Nephron (organoid): ENCODE measurements around the gene GRM7.

Experiments
- H3K27ac Mint-ChIP-seq, 3 experiments: 2 replicates each; pipeline ENCODE4 v1.8.0; 2020; ENCODE audit warnings: mixed read lengths in 3 of 3, mild to moderate bottlenecking in 2 of 3, moderate library complexity in 1 of 3
- H3K27me3 Mint-ChIP-seq: 2 replicates; pipeline ENCODE4 v1.8.0; 2021; ENCODE audit warnings: low read depth, mild to moderate bottlenecking, moderate library complexity, mixed read lengths
- H3K36me3 Mint-ChIP-seq: 2 replicates; pipeline ENCODE4 v1.8.0; 2020; ENCODE audit warnings: low read depth, mixed read lengths
- H3K4me1 Mint-ChIP-seq: 2 replicates; pipeline ENCODE4 v1.8.0; 2020; ENCODE audit warnings: mixed read lengths
- H3K4me3 Mint-ChIP-seq, 3 experiments: 2 replicates each; pipeline ENCODE4 v1.8.0; 2020; ENCODE audit warnings: mild to moderate bottlenecking in 3 of 3, mixed read lengths in 3 of 3, moderate library complexity in 2 of 3
- H3K9me3 Mint-ChIP-seq: 2 replicates; pipeline ENCODE4 v1.8.0; 2020; ENCODE audit warnings: mixed read lengths
- TF ChIP-seq, protein P1 (sequence below), 3 experiments: fragments of 200-600 bp; sonication (generic); IDR thresholded peaks; one replicate each; pipeline ENCODE4 v1.5.0; 2021; ENCODE audit warnings: antibody characterized with exemption in 3 of 3; ENCODE audit not compliant: unreplicated experiment in 3 of 3

The GRM7 gene

DNA sequence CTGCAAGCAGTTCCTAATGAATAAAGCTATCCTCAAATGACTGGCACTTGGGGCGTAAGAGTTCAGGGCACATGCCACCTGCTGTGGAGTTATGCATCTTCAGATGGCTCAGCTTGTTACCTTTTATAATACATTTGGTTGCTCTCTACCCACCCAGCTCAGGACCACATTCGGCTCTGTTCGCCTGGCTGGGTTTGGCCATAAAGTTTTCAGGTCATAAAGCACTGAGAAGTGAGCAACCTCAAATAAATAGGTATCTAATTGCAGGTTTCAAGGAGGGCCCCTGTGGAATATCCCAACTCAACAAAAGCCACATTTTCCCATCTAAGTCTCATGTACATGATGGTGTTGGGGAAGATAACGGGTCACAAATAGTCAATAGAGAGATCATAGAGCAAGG, 727.3 kb downstream of the GRM7 start:
- peaks cover 5% of the 10 kb centered on the region for H3K9me3 Mint-ChIP-seq
- TF ChIP-seq, protein P1, sequence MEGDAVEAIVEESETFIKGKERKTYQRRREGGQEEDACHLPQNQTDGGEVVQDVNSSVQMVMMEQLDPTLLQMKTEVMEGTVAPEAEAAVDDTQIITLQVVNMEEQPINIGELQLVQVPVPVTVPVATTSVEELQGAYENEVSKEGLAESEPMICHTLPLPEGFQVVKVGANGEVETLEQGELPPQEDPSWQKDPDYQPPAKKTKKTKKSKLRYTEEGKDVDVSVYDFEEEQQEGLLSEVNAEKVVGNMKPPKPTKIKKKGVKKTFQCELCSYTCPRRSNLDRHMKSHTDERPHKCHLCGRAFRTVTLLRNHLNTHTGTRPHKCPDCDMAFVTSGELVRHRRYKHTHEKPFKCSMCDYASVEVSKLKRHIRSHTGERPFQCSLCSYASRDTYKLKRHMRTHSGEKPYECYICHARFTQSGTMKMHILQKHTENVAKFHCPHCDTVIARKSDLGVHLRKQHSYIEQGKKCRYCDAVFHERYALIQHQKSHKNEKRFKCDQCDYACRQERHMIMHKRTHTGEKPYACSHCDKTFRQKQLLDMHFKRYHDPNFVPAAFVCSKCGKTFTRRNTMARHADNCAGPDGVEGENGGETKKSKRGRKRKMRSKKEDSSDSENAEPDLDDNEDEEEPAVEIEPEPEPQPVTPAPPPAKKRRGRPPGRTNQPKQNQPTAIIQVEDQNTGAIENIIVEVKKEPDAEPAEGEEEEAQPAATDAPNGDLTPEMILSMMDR (IDR thresholded peaks at IDR 0.05; ENCODE audit: unreplicated experiment in 3 of 3), result no peak
- H3K36me3 Mint-ChIP-seq, result no peaks in the 10 kb centered on the region
- H3K27ac Mint-ChIP-seq, result no peak overlapping the region
- H3K4me3 Mint-ChIP-seq, result no peak overlapping the region
- peaks cover 5% of the 10 kb centered on the region for H3K4me1 Mint-ChIP-seq
- no peaks in the 10 kb centered on the region for H3K27me3 Mint-ChIP-seq

DNA sequence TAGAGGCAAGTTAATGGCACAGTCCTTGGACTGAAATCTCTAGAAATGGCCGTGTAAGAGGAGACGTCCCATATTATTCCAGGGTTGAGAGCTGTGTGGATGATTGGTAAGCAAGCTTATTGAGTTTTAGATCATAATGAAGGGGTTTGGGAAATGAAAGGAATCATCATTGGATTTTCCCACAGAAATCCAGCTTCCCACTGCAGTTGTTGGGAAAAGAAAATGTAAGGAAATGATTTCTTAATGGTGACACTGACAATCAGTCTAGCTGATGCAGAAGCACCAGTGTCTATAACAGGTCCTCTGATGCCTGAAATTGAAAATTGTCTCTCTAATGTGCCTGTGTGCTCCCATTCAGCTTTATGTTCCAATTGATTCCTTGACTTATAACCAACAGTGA, 728.6 kb downstream of the GRM7 start:
- Mint-ChIP-seq H3K36me3 (no peaks in the 10 kb centered on the region), H3K4me1 (peaks cover 5% of the 10 kb centered on the region), H3K9me3 (no peaks in the 10 kb centered on the region), H3K27me3 (no peaks in the 10 kb centered on the region), H3K4me3 (no peak overlapping the region), H3K27ac (no peak overlapping the region)
- TF ChIP-seq, protein P1 (IDR thresholded peaks at IDR 0.05; ENCODE audit: unreplicated experiment in 3 of 3), result no peak

DNA sequence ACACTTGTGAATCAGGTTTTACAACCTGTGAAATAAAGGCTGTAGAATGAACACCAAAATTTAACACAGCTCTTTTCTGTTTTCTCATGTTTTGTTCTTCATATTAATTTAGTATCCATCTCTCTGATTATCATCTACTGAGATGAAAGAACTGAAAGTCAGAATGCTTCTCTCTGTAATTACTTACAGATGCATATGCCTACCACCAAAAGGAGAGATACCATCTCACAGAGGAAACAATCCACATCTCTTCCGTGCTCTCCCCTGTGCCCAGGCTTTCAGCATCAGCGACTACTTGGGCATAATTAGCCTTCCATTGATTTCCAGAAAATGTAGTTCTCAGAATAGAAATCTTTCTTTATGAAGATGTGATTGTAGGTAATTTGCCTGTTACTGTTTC, 741.4 kb downstream of the GRM7 start:
- no peak overlapping the region for H3K4me3 Mint-ChIP-seq
- H3K36me3 Mint-ChIP-seq, result no peaks in the 10 kb centered on the region
- no peaks in the 10 kb centered on the region for H3K9me3 Mint-ChIP-seq
- H3K27me3 Mint-ChIP-seq, result peaks cover 3% of the 10 kb centered on the region
- H3K27ac Mint-ChIP-seq, result no peak overlapping the region
- H3K4me1 Mint-ChIP-seq, result no peaks in the 10 kb centered on the region
- TF ChIP-seq, protein P1 (IDR thresholded peaks at IDR 0.05; ENCODE audit: unreplicated experiment in 3 of 3), result no peak

DNA sequence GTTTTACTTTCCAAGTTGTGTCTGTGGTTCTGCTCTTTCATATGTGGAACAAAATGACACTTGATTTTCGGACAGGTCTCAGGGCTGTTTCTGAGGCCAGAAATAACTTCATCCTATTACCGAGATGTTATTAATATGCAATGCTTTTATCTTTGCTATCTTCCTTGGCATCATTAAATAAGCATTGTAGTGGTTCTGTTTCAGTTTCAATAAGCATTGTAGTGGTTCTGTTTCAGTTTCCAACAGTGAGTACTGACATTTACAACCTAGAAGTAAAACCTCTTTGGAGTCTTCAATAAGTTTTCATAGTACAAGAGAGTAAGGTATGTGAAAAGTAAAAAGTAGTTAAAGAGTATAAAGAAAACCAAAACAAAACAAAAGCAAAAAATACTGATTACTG, 746.2 kb downstream of the GRM7 start:
- H3K36me3 Mint-ChIP-seq, result no peaks in the 10 kb centered on the region
- no peak overlapping the region for H3K27ac Mint-ChIP-seq
- no peak overlapping the region for H3K4me3 Mint-ChIP-seq
- H3K9me3 Mint-ChIP-seq, result no peaks in the 10 kb centered on the region
- no peaks in the 10 kb centered on the region for H3K27me3 Mint-ChIP-seq
- no peaks in the 10 kb centered on the region for H3K4me1 Mint-ChIP-seq
- TF ChIP-seq, protein P1 (IDR thresholded peaks at IDR 0.05; ENCODE audit: unreplicated experiment in 3 of 3), result no peak

DNA sequence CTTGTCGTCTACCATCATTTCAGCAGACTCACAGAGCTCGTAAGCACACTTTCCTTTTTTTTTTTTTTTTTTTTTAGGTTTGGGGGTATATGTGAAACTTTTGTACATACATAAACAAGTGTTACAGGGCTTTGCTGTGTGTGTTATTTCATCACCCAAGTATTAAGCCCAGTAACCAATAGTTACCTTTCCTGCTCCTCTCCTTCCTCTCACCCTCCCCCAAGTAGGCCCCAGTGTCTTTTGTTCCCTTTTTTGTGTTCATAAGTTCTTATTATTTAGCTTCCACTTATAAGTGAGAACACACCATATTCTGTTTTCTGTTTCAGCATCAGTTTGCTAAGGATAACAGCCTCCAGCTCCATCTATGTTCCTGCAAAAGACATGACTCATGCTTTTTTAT, 746.8 kb downstream of the GRM7 start:
- TF ChIP-seq, protein P1 (IDR thresholded peaks at IDR 0.05; ENCODE audit: unreplicated experiment in 3 of 3), result no peak
- H3K4me1 Mint-ChIP-seq, result no peaks in the 10 kb centered on the region
- H3K27me3 Mint-ChIP-seq, result no peaks in the 10 kb centered on the region
- H3K27ac Mint-ChIP-seq, result no peak overlapping the region
- no peaks in the 10 kb centered on the region for H3K9me3 Mint-ChIP-seq
- no peak overlapping the region for H3K4me3 Mint-ChIP-seq
- H3K36me3 Mint-ChIP-seq, result no peaks in the 10 kb centered on the region

DNA sequence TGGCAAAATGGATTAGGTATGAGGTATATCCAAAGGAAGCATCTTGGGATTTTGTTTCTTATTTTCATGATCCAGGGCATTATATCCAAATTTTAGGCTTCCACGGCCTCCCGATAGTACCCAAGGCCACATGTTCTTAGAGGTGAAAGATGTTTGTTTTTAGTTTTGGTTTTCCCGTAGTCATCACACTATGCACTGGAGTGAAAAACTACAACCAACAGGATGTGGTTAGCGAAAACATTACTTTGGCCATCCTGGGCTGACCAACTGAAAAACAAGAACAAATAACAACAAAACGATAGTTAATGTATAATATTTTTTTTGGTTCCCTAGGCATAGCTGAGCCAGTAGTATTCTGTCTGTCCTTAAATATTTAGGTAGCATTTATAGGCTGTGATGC, 749.7 kb downstream of the GRM7 start:
- no peaks in the 10 kb centered on the region for H3K27me3 Mint-ChIP-seq
- no peak overlapping the region for H3K4me3 Mint-ChIP-seq
- no peaks in the 10 kb centered on the region for H3K9me3 Mint-ChIP-seq
- no peak overlapping the region for H3K27ac Mint-ChIP-seq
- TF ChIP-seq, protein P1 (IDR thresholded peaks at IDR 0.05; ENCODE audit: unreplicated experiment in 3 of 3), result no peak
- no peaks in the 10 kb centered on the region for H3K36me3 Mint-ChIP-seq
- no peaks in the 10 kb centered on the region for H3K4me1 Mint-ChIP-seq
